HepG2 (cell line): ENCODE results near the gene UBE2Q1. TPM values are rescaled to one million over a fixed set of nuclear protein-coding genes. Genes with fewer than 3 reads are reported as not detected.

ENCODE experiments used
- ATAC-seq: fragments of 200-7000 bp; cut with Tn5 transposase; 3 replicates; pipeline ENCODE4 v1.9.1; 2020; ENCODE audit warnings: mild to moderate bottlenecking, moderate library complexity
- BruUV-seq: library from RNA; stranded (reverse); fragments of 400-500 nt; replicated peaks from 2 replicates; lab custom pipeline; 2021; lab: Mats Ljungman, UMichigan
- CTCF ChIA-PET: fragments of 300-600 bp; formaldehyde crosslinking; extraction: SDS; loops from one replicate; lab custom pipeline; 2021; ENCODE audit warnings: low total read pairs, inconsistent platforms, low intra/inter-chr PET ratio; lab: Yijun Ruan, JAX
- POLR2A ChIA-PET: fragments of 350-600 bp; sonication (Branson Sonifier 250); formaldehyde crosslinking; loops from one replicate; lab custom pipeline; 2020; ENCODE audit warnings: antibody characterized with exemption, inconsistent platforms; lab: Yijun Ruan, JAX
- DNase-seq: peaks from one replicate; pipeline ENCODE4 v3.0.0-alpha.2; 2015; ENCODE audit warnings: low spot score
- FAIRE-seq: peaks from 3 replicates; lab custom pipeline; 2011; peaks lifted over from hg19 to GRCh38; lab: Jason Lieb, UNC
- H2AFZ ChIP-seq: one replicate; pipeline ENCODE4 v1.6.1; 2011; ENCODE audit warnings: low read length, inconsistent platforms
- H3K27ac ChIP-seq: fragments of 300-600 bp; 3 replicates; pipeline ENCODE4 v1.8.0; 2011; ENCODE audit warnings: mixed run types, mild to moderate bottlenecking, mixed read lengths, low read length, inconsistent platforms; ENCODE audit not compliant: insufficient read depth; ENCODE audit errors: extremely low read length
- H3K27me3 ChIP-seq, 2 experiments: fragments of 200-600 bp in 1 of 2; 2 replicates in 1 of 2; 3 replicates in 1 of 2; pipeline versions ENCODE4 v1.6.0 to v1.8.0; 2011; ENCODE audit warnings: low read length in 2 of 2, mild to moderate bottlenecking in 2 of 2, moderate library complexity in 2 of 2, inconsistent platforms in 1 of 2; ENCODE audit not compliant: insufficient read depth in 2 of 2, control insufficient read depth in 1 of 2
- H3K36me3 ChIP-seq, 2 experiments: fragments of 200-600 bp in 1 of 2; replicated peaks in 1 of 2; 2 replicates in 1 of 2; 3 replicates in 1 of 2; pipeline versions ENCODE4 v1.5.1 to v1.8.0; 2011; ENCODE audit warnings: low read length in 2 of 2, inconsistent platforms in 1 of 2; ENCODE audit not compliant: insufficient read depth in 2 of 2, control insufficient read depth in 1 of 2
- H3K4me1 ChIP-seq: 2 replicates; pipeline ENCODE4 v1.5.1; 2012; ENCODE audit warnings: low read length, inconsistent platforms; ENCODE audit not compliant: insufficient read depth
- H3K4me2 ChIP-seq: 2 replicates; pipeline ENCODE4 v1.6.0; 2011; ENCODE audit warnings: low read depth, low read length, inconsistent platforms
- H3K4me3 ChIP-seq, 3 experiments: fragments of 200-600 bp in 1 of 3; sonication (generic), shearing (Covaris generic) in 1 of 3; replicated peaks in 1 of 3; 2 replicates each; pipeline ENCODE4 v1.5.1; 2011 to 2016; ENCODE audit warnings: low read length in 3 of 3, inconsistent platforms in 2 of 3, low read depth in 2 of 3, mild to moderate bottlenecking in 2 of 3, control low read depth in 1 of 3, mixed read lengths in 1 of 3; ENCODE audit not compliant: insufficient read depth in 1 of 3
- H3K79me2 ChIP-seq: one replicate; pipeline ENCODE4 v1.6.1; 2011; ENCODE audit warnings: low read length, inconsistent platforms; ENCODE audit not compliant: insufficient read depth
- H3K9ac ChIP-seq: 2 replicates; pipeline ENCODE4 v1.6.0; 2011; ENCODE audit warnings: mild to moderate bottlenecking, low read depth, low read length, inconsistent platforms; ENCODE audit not compliant: insufficient read depth
- H3K9me3 ChIP-seq: 2 replicates; pipeline ENCODE4 v1.5.1; 2012; ENCODE audit warnings: mild to moderate bottlenecking, low read length
- H4K20me1 ChIP-seq: 2 replicates; pipeline ENCODE4 v1.6.0; 2011; ENCODE audit warnings: inconsistent platforms, mild to moderate bottlenecking, low read length, moderate library complexity; ENCODE audit not compliant: insufficient read depth
- MAFK ChIP-seq, 2 experiments: IDR thresholded peaks in 1 of 2; conservative IDR thresholded peaks in 1 of 2; 2 replicates each; pipeline ENCODE4 v1.6.1; 2011; ENCODE audit warnings: improper control_type of control experiment in 2 of 2, low read length in 2 of 2
- SRSF1 ChIP-seq: fragments of 200-400 bp; formaldehyde crosslinking; optimal IDR thresholded peaks from 2 replicates; pipeline ENCODE3; 2017; ENCODE audit warnings: mild to moderate bottlenecking, low read depth, low read length, moderate library complexity
- THAP9 ChIP-seq: sonication (generic); formaldehyde crosslinking; IDR thresholded peaks from 2 replicates; pipeline ENCODE4; 2020; ENCODE audit warnings: missing genetic modification reagents, mild to moderate bottlenecking, borderline replicate concordance
- WIZ ChIP-seq: sonication (generic); formaldehyde crosslinking; IDR thresholded peaks from 2 replicates; pipeline ENCODE4 v1.5.1; 2020; ENCODE audit warnings: mild to moderate bottlenecking, missing genetic modification reagents
- ZFP36 ChIP-seq: fragments of 150-350 bp; IDR thresholded peaks from 2 replicates; pipeline ENCODE4 v1.6.1; 2018; ENCODE audit warnings: borderline replicate concordance, low read length, low read depth; ENCODE audit not compliant: partially characterized antibody
- ZFP37 ChIP-seq: sonication (generic); formaldehyde crosslinking; IDR thresholded peaks from 2 replicates; pipeline ENCODE4 v1.4.0; 2020; ENCODE audit warnings: missing genetic modification reagents, borderline replicate concordance
- ZNF558 ChIP-seq: sonication (generic); formaldehyde crosslinking; IDR thresholded peaks from 2 replicates; pipeline ENCODE4 v1.9.0; 2022; ENCODE audit warnings: mild to moderate bottlenecking, missing genetic modification reagents, borderline replicate concordance
- WGBS: methylation state at CpG from one replicate; pipeline ENCODE4 v1.1.6; 2017; ENCODE audit warnings: low lambda C conversion rate; 5-methylcytosine and 5-hydroxymethylcytosine counted together
- in situ Hi-C: cut with HindIII; loops from 2 replicates; pipeline ENCODE4 v1.10.0; 2017; ENCODE audit warnings: low pct_unique_long_range_greater_than_20kb; ENCODE audit not compliant: extremely low pct_ligation_motif_present
- intact Hi-C: fragments of 100-400 bp; cut with micrococcal nuclease; formaldehyde crosslinking; loops from one replicate; pipeline ENCODE4 v1.10.0; 2022; ENCODE audit not compliant: unreplicated experiment
- polyA plus RNA-seq, 8 experiments: library from polyadenylated mRNA; depleted of rRNA in 3 of 8; stranded (reverse) in 7 of 8; unstranded in 1 of 8; fragments of >200 nt; fragmentation: Illumina TruSeq in 4 of 8; extraction: Trizol in 4 of 8; gene quantifications; 2 replicates each; pipeline versions ENCODE4 v1.2.1 to v1.2.3, GENCODE V29; 2011 to 2016; ENCODE audit warnings: low read depth in 4 of 8, missing spikeins in 1 of 8, mixed read lengths in 1 of 8; ENCODE audit not compliant: insufficient read depth in 1 of 8
- total RNA-seq, 5 experiments: library from RNA; depleted of rRNA; stranded (reverse); fragments of >200 nt; fragmentation: Illumina TruSeq; extraction: Trizol; gene quantifications; 2 replicates each; pipeline ENCODE4 v1.2.3, GENCODE V29; 2016; ENCODE audit warnings: low read depth in 1 of 5

UBE2Q1 gene
- total and polyA plus RNA-seq, 2 of the 13 experiments (the other 11 are each of a cell fraction or from before 2014, with no cell fraction given), result 11.7 to 41.7 TPM

- no peak for TF ChIP-seq THAP9 (CRISPR knock-in tag)
- no peak for TF ChIP-seq ZNF558 (CRISPR knock-in tag)
- TF ChIP-seq WIZ (CRISPR knock-in tag), result no peak
Measured at GRCh38 chr1:154519591-154519991, 38.9 kb downstream of the UBE2Q1 start (continued).

- H3K79me2 ChIP-seq, result no peaks in the 10 kb centered on the region
- H3K27ac ChIP-seq, result no peak overlapping the region
- no TSS peak for BruUV-seq
- no peaks in the 10 kb centered on the region for H3K36me3 ChIP-seq
- no peak overlapping the region for H3K4me3 ChIP-seq
- TF ChIP-seq ZFP37 (no peak), ZFP36 (no peak), MAFK (conservative IDR thresholded peaks at IDR 0.05 in 1 of 2, IDR thresholded peaks at IDR 0.05 in 1 of 2; ENCODE audit: low read length in 2 of 2) (peak; percentile 9 to 40; a peak in 2 of 4 replicates), SRSF1 (no peak)
- ChIA-PET POLR2A (no interaction called here), CTCF (no interaction called here)
- ATAC-seq (no peak), FAIRE-seq (no peak), DNase-seq (no peak)
- H3K9ac ChIP-seq, result no peak overlapping the region
- peaks cover 1 to 20% of the 10 kb centered on the region in 2 experiments; a peak in 4 of 5 replicates for H3K27me3 ChIP-seq
- H3K4me1 ChIP-seq, result peaks cover 8% of the 10 kb centered on the region; the same call in 1 of the 2 replicates
- in situ Hi-C loops (no loop called here), intact Hi-C loops (no loop called here)
- H4K20me1 ChIP-seq, result no peaks in the 10 kb centered on the region
- no peak overlapping the region for H2AFZ ChIP-seq
- no peaks in the 10 kb centered on the region for H3K9me3 ChIP-seq
- H3K4me2 ChIP-seq, result no peak overlapping the region
- 67% methylated on average over 11 of the region's 11 CpGs for WGBS
Measured at GRCh38 chr1:154517661-154518060, 40.8 kb downstream of the UBE2Q1 start.
